AG09309 (cell line): ENCODE data around the gene NMNAT2.

Experiments
- DNase-seq: peaks from one replicate; pipeline ENCODE4 v3.0.0-alpha.2; 2010; ENCODE audit warnings: low read depth
- H3K4me3 ChIP-seq: 2 replicates; pipeline ENCODE4 v1.5.1; 2011; ENCODE audit warnings: mild to moderate bottlenecking, low read depth, low read length, moderate library complexity; ENCODE audit not compliant: control insufficient read depth
- TF ChIP-seq, protein P1 (sequence below): IDR thresholded peaks from 2 replicates; pipeline ENCODE4 v1.5.1; 2011; ENCODE audit warnings: mild to moderate bottlenecking, low read depth, low read length, inconsistent platforms; ENCODE audit not compliant: insufficient read depth, control insufficient read depth; ENCODE audit errors: missing control alignments

NMNAT2 gene

DNA sequence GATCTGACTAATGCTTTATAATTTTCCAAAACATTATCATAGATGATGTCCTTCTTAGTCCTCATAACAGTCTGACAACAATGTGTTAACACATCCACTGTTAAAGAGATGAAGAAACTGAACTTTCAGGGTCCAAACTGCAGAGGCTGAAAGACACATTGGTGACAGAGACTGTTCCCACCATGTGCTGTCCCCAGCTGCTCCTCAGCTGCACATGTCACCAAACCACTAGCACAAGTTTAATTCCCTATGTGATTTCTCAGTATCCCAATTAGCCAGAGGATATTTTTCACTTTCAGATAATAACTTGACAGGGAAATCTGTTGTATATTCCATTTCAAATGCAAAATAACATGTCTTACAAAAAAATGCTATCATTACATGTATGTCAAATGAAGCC is 207.5 kb downstream of the NMNAT2 start:
- TF ChIP-seq, protein P1, sequence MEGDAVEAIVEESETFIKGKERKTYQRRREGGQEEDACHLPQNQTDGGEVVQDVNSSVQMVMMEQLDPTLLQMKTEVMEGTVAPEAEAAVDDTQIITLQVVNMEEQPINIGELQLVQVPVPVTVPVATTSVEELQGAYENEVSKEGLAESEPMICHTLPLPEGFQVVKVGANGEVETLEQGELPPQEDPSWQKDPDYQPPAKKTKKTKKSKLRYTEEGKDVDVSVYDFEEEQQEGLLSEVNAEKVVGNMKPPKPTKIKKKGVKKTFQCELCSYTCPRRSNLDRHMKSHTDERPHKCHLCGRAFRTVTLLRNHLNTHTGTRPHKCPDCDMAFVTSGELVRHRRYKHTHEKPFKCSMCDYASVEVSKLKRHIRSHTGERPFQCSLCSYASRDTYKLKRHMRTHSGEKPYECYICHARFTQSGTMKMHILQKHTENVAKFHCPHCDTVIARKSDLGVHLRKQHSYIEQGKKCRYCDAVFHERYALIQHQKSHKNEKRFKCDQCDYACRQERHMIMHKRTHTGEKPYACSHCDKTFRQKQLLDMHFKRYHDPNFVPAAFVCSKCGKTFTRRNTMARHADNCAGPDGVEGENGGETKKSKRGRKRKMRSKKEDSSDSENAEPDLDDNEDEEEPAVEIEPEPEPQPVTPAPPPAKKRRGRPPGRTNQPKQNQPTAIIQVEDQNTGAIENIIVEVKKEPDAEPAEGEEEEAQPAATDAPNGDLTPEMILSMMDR: no peak
- H3K4me3 ChIP-seq: no peak overlapping the region
- DNase-seq: no peak

DNA sequence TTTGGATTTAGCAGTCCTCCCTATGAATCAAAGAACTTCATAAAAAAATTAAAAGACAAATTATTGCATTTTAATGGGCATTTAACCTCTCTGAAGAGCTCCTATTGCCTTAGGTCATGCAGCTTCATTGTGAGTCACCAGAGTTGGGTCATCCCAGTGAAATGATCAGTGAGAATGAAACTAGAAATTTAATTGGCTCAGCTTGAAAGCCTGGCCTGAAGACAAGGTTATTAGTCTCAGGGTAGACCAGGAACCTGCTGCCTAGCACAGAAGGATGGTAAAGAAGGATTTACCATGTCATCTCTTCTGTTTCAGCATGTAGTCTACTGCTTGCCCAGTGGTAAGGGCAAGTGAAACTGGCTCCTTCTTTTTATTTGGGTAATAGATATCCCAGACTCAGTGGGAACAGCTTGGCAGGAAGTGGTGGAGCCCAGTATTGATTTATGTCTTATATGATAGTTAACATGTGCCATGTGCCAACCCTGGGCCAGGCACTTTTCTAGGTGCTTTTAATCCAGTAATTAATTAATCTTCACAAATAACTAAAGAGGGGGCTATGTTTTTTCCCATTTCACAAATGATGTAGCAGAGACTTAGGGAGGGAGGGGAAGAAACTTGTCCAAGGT is 208.5 kb downstream of the NMNAT2 start:
- H3K4me3 ChIP-seq: no peak overlapping the region
- peak; percentile 67 for DNase-seq
- TF ChIP-seq, protein P1: no peak

- no peak for DNase-seq
Observed at GRCh38 chr1:183206538-183207122, 211.6 kb downstream of the NMNAT2 start.

DNA sequence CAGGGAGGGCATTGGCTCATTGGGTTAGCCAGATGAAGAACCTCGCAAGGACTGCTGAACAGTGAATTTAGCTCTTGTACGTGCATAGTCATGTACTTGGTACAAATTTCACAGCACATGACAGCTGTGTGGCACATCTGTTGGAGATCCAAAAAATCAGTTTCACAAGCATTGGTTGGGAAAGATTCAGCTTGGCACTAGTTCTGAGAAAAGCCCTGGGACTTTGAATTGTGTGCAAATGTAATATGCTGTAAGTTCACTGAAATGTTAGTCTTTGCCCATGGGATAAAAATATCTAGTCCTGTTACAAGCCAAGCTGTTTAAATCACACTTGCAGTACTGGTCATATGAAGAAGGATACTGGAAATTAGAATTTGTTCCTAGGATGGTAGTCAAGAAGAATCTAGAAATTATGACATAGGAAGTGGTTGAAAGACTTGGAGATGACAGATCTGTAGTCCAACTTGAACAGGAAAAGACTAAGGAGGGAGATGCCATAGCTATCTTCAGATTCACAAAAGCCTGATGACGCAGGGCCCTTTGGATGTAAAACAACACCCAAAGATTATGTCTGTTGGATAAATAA is 212.9 kb downstream of the NMNAT2 start:
- DNase-seq: peak; percentile 61
- no peak overlapping the region for H3K4me3 ChIP-seq
- TF ChIP-seq, protein P1: no peak

More at GRCh38 chr1:183206538-183207122, 211.6 kb downstream of the NMNAT2 start:
- H3K4me3 ChIP-seq: no peak overlapping the region
- TF ChIP-seq, protein P1: no peak

GRCh38 chr1:183203094-183203493 is 215.1 kb downstream of the NMNAT2 start:
- DNase-seq: no peak
- TF ChIP-seq, protein P1: no peak
- no peak overlapping the region for H3K4me3 ChIP-seq

GRCh38 chr1:183200451-183200850 is 217.7 kb downstream of the NMNAT2 start:
- H3K4me3 ChIP-seq: no peak overlapping the region
- no peak for DNase-seq
- TF ChIP-seq, protein P1: no peak
